Measurements from ENCODE around the gene TAF1D. TPM values are rescaled to one million over a fixed set of nuclear protein-coding genes. Genes with fewer than 3 reads are reported as not detected.

The TAF1D gene
- total RNA-seq, 3 donors from 2014 or later: 64.7 to 85.2 (median 84.0) TPM

GRCh38 chr11:93715797-93716396, 25.4 kb downstream of the TAF1D start:
- Histone ChIP-seq H3K4me1 (ENCODE audit: low read depth) (no peaks in the 10 kb centered on the region), H3K4me3 (no peak overlapping the region), H3K36me3 (ENCODE audit: low read depth) (no peaks in the 10 kb centered on the region), H3K9me3 (no peaks in the 10 kb centered on the region)
- intact Hi-C loops (cut with DNase I, micrococcal nuclease): no loop called here
- DNase-seq (no peak), ATAC-seq (no peak)
- no peak for TF ChIP-seq CTCF (IDR thresholded peaks at IDR 0.05)

GRCh38 chr11:93712678-93713077, 28.6 kb downstream of the TAF1D start:
- Histone ChIP-seq H3K4me1 (ENCODE audit: low read depth) (no peaks in the 10 kb centered on the region), H3K9me3 (peaks cover 16% of the 10 kb centered on the region), H3K4me3 (no peak overlapping the region), H3K36me3 (ENCODE audit: low read depth) (no peaks in the 10 kb centered on the region)
- TF ChIP-seq CTCF (IDR thresholded peaks at IDR 0.05): no peak
- DNase-seq: no peak
- intact Hi-C loops (cut with DNase I, micrococcal nuclease): no loop called here
- no peak for ATAC-seq

GRCh38 chr11:93710239-93710638, 31.1 kb downstream of the TAF1D start:
- Histone ChIP-seq H3K36me3 (ENCODE audit: low read depth) (no peaks in the 10 kb centered on the region), H3K4me3 (no peak overlapping the region), H3K9me3 (peaks cover 16% of the 10 kb centered on the region), H3K4me1 (ENCODE audit: low read depth) (no peaks in the 10 kb centered on the region)
- DNase-seq (no peak), ATAC-seq (no peak)
- TF ChIP-seq CTCF (IDR thresholded peaks at IDR 0.05): no peak
- intact Hi-C loops (cut with DNase I, micrococcal nuclease): no loop called here

- TF ChIP-seq CTCF (IDR thresholded peaks at IDR 0.05): no peak
- no peak overlapping the region for H3K4me3 ChIP-seq
- DNase-seq (no peak), ATAC-seq (no peak)
- no peaks in the 10 kb centered on the region for H3K36me3 ChIP-seq (ENCODE audit: low read depth)
- H3K4me1 ChIP-seq (ENCODE audit: low read depth): no peaks in the 10 kb centered on the region
- intact Hi-C loops (cut with DNase I, micrococcal nuclease): no loop called here
- peaks cover 6% of the 10 kb centered on the region for H3K9me3 ChIP-seq
These were observed 37.1 kb downstream of the TAF1D start for GRCh38 chr11:93704237-93704636.

GRCh38 chr11:93700830-93701229, 40.5 kb downstream of the TAF1D start:
- DNase-seq (no peak), ATAC-seq (no peak)
- TF ChIP-seq CTCF (IDR thresholded peaks at IDR 0.05): no peak
- intact Hi-C loops (cut with DNase I, micrococcal nuclease): no loop called here
- Histone ChIP-seq H3K4me3 (no peak overlapping the region), H3K9me3 (no peaks in the 10 kb centered on the region), H3K36me3 (ENCODE audit: low read depth) (no peaks in the 10 kb centered on the region), H3K4me1 (ENCODE audit: low read depth) (no peaks in the 10 kb centered on the region)

- TF ChIP-seq CTCF (IDR thresholded peaks at IDR 0.05): no peak
- Histone ChIP-seq H3K9me3 (no peaks in the 10 kb centered on the region), H3K4me3 (no peak overlapping the region), H3K4me1 (ENCODE audit: low read depth) (no peaks in the 10 kb centered on the region), H3K36me3 (ENCODE audit: low read depth) (no peaks in the 10 kb centered on the region)
- DNase-seq (no peak), ATAC-seq (no peak)
- intact Hi-C loops (cut with DNase I, micrococcal nuclease): no loop called here
These were observed 43.7 kb downstream of the TAF1D start for GRCh38 chr11:93697611-93698010.
